HG03039 (cell line): ENCODE measurements around the gene OR10A3.

Source experiments
- ATAC-seq: cut with Tn5 transposase; IDR thresholded peaks from one replicate; pipeline ENCODE4 v1.9.1; 2021; ENCODE audit warnings: mild to moderate bottlenecking, moderate library complexity; ENCODE audit not compliant: unreplicated experiment

OR10A3 gene

GRCh38 chr11:7944123-7944522, 2.6 kb upstream of the OR10A3 start:
- no peak for ATAC-seq

- no peak for ATAC-seq
Observed at GRCh38 chr11:7941146-7941545, 362 bp downstream of the OR10A3 start.

- ATAC-seq, result no peak
Observed at GRCh38 chr11:7936615-7937014, 4.9 kb downstream of the OR10A3 start.

- no peak for ATAC-seq
Observed at GRCh38 chr11:7931168-7931567, 10.3 kb downstream of the OR10A3 start, which contains the start of gene OR10A6. Gene OR10A6 (minus strand): TSS chr11:7931268. CDS start chr11:7928662, 2,606 bp downstream.

GRCh38 chr11:7927635-7928034, 13.9 kb downstream of the OR10A3 start:
- ATAC-seq, result no peak

DNA sequence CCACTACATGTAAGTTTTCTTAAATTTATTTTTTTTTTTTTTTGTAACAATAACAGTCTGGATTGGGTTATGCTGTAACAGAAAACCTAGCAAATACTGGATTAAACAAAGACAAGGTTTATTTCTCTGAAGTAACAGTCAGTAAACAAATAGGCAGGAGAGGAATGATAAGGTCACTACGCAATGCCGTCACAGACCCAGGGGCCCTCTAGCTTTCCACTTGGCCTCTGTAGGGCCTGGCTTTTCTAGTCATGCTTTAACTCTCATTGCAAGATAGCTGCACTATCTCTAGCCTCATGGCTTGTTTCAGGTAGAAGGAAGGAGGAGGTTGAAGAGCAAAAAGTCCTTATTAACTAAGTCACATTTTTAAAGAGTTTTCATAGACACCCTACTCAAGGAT, 17.0 kb downstream of the OR10A3 start:
- ATAC-seq, result no peak

DNA sequence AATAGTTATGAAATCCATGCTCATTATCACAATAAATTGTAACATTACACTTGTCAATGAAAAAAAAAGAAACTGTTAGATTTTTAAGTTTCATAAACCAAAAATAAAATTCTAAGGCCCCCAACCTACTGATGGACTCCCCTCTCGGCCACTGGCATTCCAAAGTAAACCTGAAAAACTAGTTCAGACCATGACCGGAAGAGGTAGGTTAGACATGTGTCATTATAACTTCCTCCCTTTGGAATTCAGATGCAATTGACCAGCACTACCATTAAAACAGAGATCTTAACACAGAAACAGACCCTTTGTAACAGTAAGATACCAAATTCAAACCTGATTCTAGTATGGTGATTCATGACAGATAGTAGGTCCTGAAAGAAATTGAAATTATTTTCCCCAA, 23.4 kb downstream of the OR10A3 start:
- no peak for ATAC-seq

- ATAC-seq, result no peak
Observed at GRCh38 chr11:7911011-7911410, 30.5 kb downstream of the OR10A3 start.

- no peak for ATAC-seq
Observed at GRCh38 chr11:7910286-7910788, 31.2 kb downstream of the OR10A3 start.

- ATAC-seq, result no peak
Observed at GRCh38 chr11:7909585-7910285, 31.8 kb downstream of the OR10A3 start.

DNA sequence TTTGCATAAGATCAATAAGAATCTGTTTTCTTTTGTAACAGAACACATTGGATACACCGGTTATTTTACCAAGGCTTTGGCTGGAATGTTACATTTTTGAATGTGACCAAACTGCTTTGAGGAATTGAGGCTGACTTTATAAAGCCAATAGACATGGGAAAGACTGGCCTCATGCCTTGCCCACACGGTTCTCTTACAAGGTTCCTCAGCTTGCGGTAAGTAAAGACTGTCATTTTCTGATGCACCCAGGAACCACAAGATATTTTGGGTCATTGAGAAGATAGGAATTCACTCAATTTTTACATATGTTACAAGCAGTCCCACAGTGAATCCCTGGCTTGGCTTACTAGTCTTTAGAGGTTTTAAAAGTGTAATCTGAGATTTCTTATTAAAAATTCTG, 34.4 kb downstream of the OR10A3 start:
- no peak for ATAC-seq

DNA sequence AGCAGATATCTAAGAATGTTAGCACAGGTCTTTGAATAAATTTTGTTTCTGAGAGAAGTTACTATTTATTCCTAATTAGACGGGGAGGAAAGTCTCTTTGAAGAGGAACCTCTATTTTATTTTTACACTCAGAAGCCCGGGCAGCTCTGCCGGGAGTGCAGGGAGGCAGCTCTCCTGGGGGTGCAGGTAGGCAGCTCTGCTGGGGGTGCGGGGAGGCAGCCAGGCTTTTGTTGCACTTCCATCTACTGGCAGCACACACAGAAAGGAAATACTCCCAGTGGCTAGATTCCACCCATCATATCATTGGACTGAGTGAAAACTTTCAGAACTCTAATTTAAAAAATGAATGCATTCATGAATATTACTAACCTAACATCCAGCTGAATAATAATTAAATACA, 35.0 kb downstream of the OR10A3 start:
- ATAC-seq, result no peak

DNA sequence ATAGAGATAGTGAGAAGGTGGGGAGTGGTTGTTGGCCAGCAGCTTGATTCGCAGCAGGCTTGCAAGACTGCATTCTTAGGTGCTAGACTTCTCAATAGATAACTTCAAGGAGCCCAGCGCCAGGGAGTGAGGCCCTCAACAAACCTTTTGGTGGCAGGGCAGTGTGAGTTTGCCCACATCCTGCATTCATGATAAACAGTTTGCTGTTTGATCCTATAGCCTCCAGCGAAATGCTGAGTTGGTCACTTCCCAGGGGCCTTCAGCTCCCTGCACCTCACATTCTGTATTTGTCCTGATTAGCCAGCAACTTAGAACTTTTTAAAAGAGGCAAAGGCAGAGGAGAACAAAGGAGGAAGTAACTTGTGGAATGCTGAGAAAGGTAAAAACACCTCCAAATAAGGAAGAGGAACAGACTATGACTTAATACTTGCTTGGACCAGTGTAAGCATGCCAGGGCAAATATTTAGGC, 35.5 kb downstream of the OR10A3 start:
- no peak for ATAC-seq

DNA sequence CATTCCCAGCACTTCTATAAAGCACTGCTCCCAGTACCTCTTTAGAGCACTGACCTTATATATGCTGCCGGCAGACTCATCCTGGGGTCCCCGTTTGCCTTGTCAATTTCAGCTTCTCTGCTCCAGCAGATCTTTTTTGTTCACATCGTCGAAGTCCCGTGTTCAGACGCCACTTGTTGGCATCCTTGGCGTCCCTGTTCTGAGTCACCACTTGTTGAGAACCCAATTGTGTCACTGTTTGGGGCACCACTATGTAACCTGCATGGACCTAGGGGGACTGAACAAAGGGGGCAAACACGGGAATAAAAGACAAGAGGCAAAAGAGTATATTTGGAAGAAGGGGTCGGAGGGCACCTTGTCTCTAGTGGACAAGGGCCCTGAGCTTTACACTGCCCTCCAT, 36.0 kb downstream of the OR10A3 start:
- ATAC-seq, result no peak

DNA sequence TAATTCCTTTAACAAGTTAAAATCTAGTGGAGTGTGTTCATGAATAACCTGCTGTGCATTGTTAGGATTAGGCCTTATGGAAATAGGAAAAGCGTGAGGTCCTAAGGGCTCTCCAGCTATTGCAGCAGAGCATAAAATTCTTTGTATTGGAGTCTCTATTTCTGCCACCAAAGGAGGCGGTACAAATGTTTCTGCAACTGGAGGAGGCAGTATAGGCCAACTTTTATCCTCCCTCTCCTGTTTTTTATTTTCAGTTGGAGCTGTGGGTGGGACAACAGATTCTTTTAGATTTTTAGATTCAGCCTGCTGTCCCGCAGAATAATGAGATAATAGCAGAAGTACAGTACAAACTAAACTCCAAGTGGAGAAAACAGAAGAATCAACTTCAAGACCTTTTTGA, 36.6 kb downstream of the OR10A3 start:
- no peak for ATAC-seq

GRCh38 chr11:7903940-7904339, 37.6 kb downstream of the OR10A3 start:
- no peak for ATAC-seq

GRCh38 chr11:7901319-7901854, 40.1 kb downstream of the OR10A3 start:
- no peak for ATAC-seq

DNA sequence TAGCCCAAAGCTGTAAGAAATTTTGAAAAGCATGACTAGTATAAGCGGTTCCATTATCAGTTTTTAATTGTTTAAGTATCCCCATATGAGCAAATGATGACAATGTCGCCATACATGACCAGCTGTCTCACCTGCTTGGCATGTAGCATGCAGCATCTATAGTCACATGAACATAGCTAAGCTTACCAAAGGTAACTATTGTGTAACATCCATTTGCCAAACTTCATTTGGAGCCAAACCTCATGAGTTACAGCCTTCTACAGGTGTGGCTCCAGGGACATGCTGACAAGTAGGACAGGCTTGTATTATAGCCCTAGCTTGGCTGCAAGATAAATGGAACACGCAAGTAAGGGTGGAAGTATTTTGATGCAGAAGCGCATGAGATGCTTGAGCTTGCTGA, 40.8 kb downstream of the OR10A3 start:
- ATAC-seq, result no peak

DNA sequence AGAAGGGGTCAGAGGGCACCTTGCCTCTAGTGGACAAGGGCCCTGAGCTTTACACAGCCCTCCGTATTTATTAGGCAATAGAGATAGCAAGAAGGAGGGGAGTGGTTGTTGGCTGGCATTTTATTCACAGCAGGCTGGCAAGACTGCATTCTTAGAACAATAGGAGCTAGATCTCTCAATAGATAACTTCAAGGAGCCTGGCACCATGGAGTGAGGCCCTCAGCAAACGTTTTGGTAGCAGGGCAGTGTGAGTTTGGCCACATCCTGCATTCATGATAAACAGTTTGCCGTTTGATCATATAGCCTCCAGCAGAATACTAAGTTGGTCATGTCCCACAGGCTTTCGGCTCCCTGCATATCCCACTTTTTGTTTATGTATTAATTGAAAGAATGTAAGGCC, 42.1 kb downstream of the OR10A3 start:
- ATAC-seq, result no peak

GRCh38 chr11:7898666-7899283, 42.7 kb downstream of the OR10A3 start:
- no peak for ATAC-seq

- ATAC-seq, result no peak
Observed at GRCh38 chr11:7896009-7896785, 45.3 kb downstream of the OR10A3 start.
